Bronchial epithelial cell (primary cell): ENCODE data around the gene DUSP15. TPM values are rescaled to one million over a fixed set of nuclear protein-coding genes. Genes with fewer than 3 reads are reported as not detected.

Experiments
- DNase-seq: peaks from one replicate; pipeline ENCODE4 v3.0.0-alpha.2; 2010; ENCODE audit warnings: low read depth
- FAIRE-seq: peaks from 2 replicates; lab custom pipeline; 2011; peaks lifted over from hg19 to GRCh38; lab: Jason Lieb, UNC
- H3K27me3 ChIP-seq: 2 replicates; pipeline ENCODE4 v1.5.1; 2011; ENCODE audit warnings: low read length; ENCODE audit not compliant: control insufficient read depth, insufficient read depth
- H3K36me3 ChIP-seq: 2 replicates; pipeline ENCODE4 v1.5.1; 2011; ENCODE audit warnings: low read length; ENCODE audit not compliant: control insufficient read depth, insufficient read depth
- H3K4me3 ChIP-seq: 2 replicates; pipeline ENCODE4 v1.5.1; 2011; ENCODE audit warnings: mild to moderate bottlenecking, low read depth, low read length, control low read depth
- total RNA-seq: library from RNA; depleted of rRNA; stranded (reverse); fragments of >200 nt; gene quantifications from 2 replicates; pipeline ENCODE4 v1.2.1, GENCODE V29; 2014
- TF ChIP-seq, protein P1 (sequence below): IDR thresholded peaks from 2 replicates; pipeline ENCODE4 v1.5.1; 2011; ENCODE audit warnings: mild to moderate bottlenecking, moderate library complexity, low read length, control low read depth, inconsistent platforms; ENCODE audit not compliant: insufficient read depth, severe bottlenecking

Gene DUSP15
- total RNA-seq, 1 donor from 2014 or later = not detected

DNA sequence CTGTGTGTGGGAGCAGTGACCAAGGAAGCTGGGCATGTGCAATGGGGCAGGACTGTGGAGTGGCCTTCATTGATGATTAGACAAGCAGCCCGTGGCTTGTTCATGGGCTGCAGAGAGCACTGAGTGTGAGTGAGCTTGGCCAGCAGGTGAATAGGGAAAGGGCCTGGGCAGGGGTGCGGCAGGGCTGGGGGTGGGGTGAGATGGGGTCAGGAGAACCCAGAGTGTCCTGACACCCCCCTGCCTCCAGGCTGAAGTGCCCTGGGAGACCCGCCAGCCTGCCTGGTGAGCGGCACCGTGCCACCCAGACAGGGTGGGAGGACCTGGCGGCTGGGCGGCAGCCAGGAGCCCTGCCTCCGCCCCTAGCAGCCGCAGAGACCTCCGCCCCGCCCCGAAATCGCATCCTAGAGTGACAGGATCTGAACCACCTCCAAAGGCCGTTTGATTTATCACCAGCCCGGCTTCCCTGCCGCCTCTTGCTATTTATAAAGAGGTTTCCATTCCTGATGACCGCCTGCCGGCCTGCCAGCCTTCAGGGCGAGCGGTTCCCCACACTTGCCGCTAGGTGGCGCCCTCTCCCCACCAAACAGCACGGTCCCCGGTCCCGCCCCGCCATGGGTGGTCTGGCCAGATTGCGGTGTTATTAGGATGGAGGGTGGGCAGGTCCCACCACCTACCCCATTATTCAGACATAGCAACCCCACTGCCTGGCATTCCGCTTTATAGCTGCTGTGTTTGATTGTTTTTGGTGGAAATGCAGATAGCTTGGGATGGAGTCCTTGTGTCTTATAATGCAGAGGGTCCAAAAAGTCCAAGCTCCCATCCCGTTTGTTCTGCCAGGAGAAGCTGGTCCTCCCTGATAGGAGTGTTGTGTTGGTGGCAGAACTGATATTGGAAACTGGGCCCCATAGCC, 47.7 kb downstream of the DUSP15 start:
- FAIRE-seq (no peak), DNase-seq (peak; percentile 17)
- TF ChIP-seq, protein P1, sequence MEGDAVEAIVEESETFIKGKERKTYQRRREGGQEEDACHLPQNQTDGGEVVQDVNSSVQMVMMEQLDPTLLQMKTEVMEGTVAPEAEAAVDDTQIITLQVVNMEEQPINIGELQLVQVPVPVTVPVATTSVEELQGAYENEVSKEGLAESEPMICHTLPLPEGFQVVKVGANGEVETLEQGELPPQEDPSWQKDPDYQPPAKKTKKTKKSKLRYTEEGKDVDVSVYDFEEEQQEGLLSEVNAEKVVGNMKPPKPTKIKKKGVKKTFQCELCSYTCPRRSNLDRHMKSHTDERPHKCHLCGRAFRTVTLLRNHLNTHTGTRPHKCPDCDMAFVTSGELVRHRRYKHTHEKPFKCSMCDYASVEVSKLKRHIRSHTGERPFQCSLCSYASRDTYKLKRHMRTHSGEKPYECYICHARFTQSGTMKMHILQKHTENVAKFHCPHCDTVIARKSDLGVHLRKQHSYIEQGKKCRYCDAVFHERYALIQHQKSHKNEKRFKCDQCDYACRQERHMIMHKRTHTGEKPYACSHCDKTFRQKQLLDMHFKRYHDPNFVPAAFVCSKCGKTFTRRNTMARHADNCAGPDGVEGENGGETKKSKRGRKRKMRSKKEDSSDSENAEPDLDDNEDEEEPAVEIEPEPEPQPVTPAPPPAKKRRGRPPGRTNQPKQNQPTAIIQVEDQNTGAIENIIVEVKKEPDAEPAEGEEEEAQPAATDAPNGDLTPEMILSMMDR = peak; percentile 96
- no peaks in the 10 kb centered on the region for H3K36me3 ChIP-seq
- H3K27me3 ChIP-seq = no peaks in the 10 kb centered on the region
- H3K4me3 ChIP-seq = no peak overlapping the region

DNA sequence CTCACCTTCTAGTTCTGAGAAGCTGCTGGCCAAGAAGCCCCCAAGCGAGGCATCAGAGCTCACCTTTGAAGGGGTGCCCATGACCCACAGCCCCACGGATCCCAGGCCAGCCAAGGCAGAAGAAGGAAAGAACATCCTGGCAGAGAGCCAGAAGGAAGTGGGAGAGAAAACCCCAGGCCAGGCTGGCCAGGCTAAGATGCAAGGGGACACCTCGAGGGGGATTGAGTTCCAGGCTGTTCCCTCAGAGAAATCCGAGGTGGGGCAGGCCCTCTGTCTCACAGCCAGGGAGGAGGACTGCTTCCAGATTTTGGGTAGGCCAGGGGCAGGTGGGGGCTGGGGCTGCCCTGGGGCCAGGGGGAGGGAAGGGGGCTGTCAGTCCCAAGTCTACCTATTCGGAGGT, 48.9 kb downstream of the DUSP15 start:
- TF ChIP-seq, protein P1 = no peak
- Histone ChIP-seq H3K36me3 (no peaks in the 10 kb centered on the region), H3K4me3 (no peak overlapping the region), H3K27me3 (no peaks in the 10 kb centered on the region)
- FAIRE-seq (no peak), DNase-seq (no peak)

DNA sequence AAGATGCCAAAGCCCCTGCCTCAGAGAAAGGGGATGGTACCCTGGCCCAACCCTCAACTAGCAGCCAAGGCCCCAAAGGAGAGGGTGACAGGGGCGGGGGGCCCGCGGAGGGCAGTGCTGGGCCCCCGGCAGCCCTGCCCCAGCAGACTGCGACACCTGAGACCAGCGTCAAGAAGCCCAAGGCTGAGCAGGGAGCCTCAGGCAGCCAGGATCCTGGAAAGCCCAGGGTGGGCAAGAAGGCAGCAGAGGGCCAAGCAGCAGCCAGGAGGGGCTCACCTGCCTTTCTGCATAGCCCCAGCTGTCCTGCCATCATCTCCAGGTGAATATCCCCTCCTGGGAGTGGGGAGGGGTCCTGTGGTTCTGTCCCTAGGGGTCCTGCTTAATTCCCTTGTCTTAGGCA, 50.1 kb downstream of the DUSP15 start:
- no peak for FAIRE-seq
- TF ChIP-seq, protein P1 = no peak

DNA sequence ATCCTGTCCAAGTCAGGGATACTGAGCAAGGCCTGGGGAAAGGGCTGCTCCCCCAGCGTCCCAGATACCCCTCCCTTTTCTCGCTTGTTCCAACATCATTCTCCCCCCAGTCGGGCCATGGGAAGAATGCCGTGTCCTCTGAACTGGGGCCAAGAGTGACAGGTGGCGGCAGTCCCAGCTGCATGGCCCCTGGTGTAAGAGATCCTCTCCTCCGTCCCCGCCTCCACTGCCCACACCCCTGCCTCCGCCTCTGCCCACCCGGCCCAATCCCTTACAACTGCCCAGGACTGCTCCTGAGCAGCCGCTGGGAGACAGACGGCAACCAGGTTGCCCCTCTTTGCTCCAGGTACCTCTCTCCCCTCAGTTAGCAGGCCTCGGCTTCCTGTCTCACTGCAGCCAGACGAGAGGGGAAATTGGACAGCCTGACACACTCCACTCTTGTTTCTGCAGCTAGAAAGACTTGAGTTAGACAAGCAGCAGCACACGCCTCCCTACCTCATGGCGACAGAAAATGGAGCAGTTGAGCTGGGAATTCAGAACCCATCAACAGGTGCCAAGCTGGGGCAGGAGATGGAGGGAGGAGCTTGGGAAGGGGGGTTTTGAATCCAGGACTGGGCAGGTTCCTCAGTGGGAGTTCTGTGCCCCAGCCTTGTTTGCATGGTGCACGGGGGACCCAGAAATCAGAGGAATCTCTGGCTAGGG, 51.1 kb downstream of the DUSP15 start, which contains the start of gene MYLK2:
Gene MYLK2, plus strand, starts transcription at position 274 of the 702 bp plus-strand sequence. Its CDS starts 225 bp downstream, at position 499.
- FAIRE-seq (no peak), DNase-seq (no peak)
- H3K4me3 ChIP-seq = no peak within 1 kb of the TSS
- no peaks in the 10 kb centered on the region for H3K36me3 ChIP-seq
- TF ChIP-seq, protein P1 = no peak
- H3K27me3 ChIP-seq = no peaks in the 10 kb centered on the region

More for the DNA sequence above, 50.1 kb downstream of the DUSP15 start:
- Histone ChIP-seq H3K27me3 (no peaks in the 10 kb centered on the region), H3K4me3 (no peak overlapping the region), H3K36me3 (no peaks in the 10 kb centered on the region)
- no peak for DNase-seq

DNA sequence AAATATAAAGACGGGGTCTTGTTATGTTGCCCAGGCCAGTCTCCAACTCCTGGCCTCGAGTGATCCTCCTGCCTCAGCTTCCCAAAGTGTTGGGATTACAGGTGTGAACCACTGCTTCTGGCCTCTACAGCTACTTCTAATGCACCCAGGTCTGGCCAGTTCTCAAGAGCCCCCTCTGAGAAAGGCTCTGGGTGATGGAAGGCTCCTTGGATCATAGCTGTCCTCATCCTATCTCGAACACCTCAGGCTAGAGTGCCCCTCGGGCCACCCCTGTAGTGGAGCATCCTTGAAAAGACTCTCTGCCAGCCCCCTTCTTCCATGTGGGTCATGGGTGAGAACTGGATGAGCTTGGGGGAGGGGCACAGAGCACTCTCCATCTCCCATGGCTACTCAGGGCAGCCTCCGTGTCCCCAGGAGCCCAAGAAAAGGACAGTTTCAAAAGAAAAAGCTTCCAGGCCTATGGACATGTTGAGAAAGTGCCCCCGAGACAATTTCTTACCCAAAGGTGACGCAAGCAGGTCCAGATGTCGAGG, 51.9 kb downstream of the DUSP15 start:
- FAIRE-seq = no peak
- TF ChIP-seq, protein P1 = no peak

More for the DNA sequence above, 51.9 kb downstream of the DUSP15 start:
- no peaks in the 10 kb centered on the region for H3K27me3 ChIP-seq
- H3K4me3 ChIP-seq = no peak overlapping the region
- no peaks in the 10 kb centered on the region for H3K36me3 ChIP-seq
- DNase-seq = no peak
